Measurements from ENCODE around the gene SPOCK1.

Gene SPOCK1

GRCh38 chr5:137004279-137004678 lies 494.8 kb downstream of the SPOCK1 start:
- no peaks in the 10 kb centered on the region for H3K27me3 ChIP-seq (ENCODE audit: insufficient read depth, low read depth)
- no peaks in the 10 kb centered on the region for H3K4me1 ChIP-seq (ENCODE audit: low read depth, poor library complexity, severe bottlenecking)
- H4K20me1 ChIP-seq (ENCODE audit: insufficient read depth), result no peaks in the 10 kb centered on the region
- no peak overlapping the region for H3K4me2 ChIP-seq
- no peaks in the 10 kb centered on the region for H3K79me2 ChIP-seq (ENCODE audit: insufficient read depth, low read depth)
- no peak overlapping the region for H2AFZ ChIP-seq (ENCODE audit: low read depth)
- no peaks in the 10 kb centered on the region for H3K36me3 ChIP-seq (ENCODE audit: insufficient read depth)
- no peak overlapping the region for H3K9ac ChIP-seq
- no peak overlapping the region for H3K27ac ChIP-seq
- no peak overlapping the region for H3K4me3 ChIP-seq (IDR thresholded peaks at IDR 0.05; ENCODE audit: insufficient read depth, low read depth, low read length)
- TF ChIP-seq, protein P1, sequence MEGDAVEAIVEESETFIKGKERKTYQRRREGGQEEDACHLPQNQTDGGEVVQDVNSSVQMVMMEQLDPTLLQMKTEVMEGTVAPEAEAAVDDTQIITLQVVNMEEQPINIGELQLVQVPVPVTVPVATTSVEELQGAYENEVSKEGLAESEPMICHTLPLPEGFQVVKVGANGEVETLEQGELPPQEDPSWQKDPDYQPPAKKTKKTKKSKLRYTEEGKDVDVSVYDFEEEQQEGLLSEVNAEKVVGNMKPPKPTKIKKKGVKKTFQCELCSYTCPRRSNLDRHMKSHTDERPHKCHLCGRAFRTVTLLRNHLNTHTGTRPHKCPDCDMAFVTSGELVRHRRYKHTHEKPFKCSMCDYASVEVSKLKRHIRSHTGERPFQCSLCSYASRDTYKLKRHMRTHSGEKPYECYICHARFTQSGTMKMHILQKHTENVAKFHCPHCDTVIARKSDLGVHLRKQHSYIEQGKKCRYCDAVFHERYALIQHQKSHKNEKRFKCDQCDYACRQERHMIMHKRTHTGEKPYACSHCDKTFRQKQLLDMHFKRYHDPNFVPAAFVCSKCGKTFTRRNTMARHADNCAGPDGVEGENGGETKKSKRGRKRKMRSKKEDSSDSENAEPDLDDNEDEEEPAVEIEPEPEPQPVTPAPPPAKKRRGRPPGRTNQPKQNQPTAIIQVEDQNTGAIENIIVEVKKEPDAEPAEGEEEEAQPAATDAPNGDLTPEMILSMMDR (conservative IDR thresholded peaks at IDR 0.05; ENCODE audit: low read depth, low read length), result no peak

DNA sequence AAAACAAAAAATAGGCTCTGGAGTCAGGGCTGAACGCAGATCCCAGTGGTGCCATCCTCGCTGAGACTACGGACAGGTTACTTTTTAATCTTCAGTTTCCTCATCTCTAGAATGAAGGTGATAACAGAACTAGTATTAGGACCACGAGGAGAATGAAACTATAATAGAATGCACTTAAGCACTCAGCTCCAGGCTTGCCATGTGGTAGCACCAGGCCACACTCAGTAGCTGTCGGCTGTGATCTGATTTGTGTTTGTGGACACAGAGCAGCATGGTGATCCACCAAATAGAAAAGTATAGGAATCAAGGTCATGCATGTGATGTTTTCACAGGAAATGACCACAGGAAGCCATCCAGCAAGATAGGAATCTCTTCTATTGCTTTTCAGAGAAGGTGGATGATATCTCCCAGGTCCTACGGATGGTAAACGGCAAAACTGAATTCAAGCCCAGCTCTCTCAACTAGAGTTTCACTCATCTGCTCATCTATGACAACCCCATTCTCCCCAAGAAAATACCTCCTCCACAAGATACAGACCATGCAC lies 498.0 kb downstream of the SPOCK1 start:
- no peaks in the 10 kb centered on the region for H3K79me2 ChIP-seq (ENCODE audit: insufficient read depth, low read depth)
- TF ChIP-seq, protein P1 (conservative IDR thresholded peaks at IDR 0.05; ENCODE audit: low read depth, low read length), result no peak
- no peaks in the 10 kb centered on the region for H3K4me1 ChIP-seq (ENCODE audit: low read depth, poor library complexity, severe bottlenecking)

DNA sequence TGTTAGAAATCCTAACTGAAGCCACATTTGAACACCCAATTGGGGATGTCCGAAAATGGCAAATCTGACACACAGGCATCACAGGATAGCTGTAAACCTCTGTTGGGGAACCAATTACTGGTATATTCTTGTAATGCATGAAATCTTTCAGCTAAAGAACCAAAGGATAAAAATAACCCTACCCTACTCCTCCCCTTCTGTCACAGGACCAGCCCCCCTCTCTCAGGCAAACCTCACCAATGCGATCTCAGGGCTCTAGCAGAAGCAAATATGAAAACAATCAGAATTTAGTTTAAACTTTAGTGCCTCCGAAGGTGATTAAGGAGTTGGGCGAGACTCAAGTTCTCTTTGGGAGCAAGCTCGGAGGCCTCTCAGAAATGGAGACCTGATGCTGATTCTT lies 499.3 kb downstream of the SPOCK1 start:
- Histone ChIP-seq H3K36me3 (ENCODE audit: insufficient read depth) (no peaks in the 10 kb centered on the region), H4K20me1 (ENCODE audit: insufficient read depth) (no peaks in the 10 kb centered on the region), H3K4me2 (no peak overlapping the region), H3K79me2 (ENCODE audit: insufficient read depth, low read depth) (no peaks in the 10 kb centered on the region), H3K4me1 (ENCODE audit: low read depth, poor library complexity, severe bottlenecking) (no peaks in the 10 kb centered on the region), H3K4me3 (IDR thresholded peaks at IDR 0.05; ENCODE audit: insufficient read depth, low read depth, low read length) (no peak overlapping the region), H2AFZ (ENCODE audit: low read depth) (no peak overlapping the region), H3K27ac (no peak overlapping the region), H3K27me3 (ENCODE audit: insufficient read depth, low read depth) (no peaks in the 10 kb centered on the region), H3K9ac (no peak overlapping the region)
- TF ChIP-seq, protein P1 (conservative IDR thresholded peaks at IDR 0.05; ENCODE audit: low read depth, low read length), result no peak

More for the DNA sequence above, 498.0 kb downstream of the SPOCK1 start:
- Histone ChIP-seq H3K4me2 (no peak overlapping the region), H3K27me3 (ENCODE audit: insufficient read depth, low read depth) (no peaks in the 10 kb centered on the region), H3K27ac (no peak overlapping the region), H3K36me3 (ENCODE audit: insufficient read depth) (no peaks in the 10 kb centered on the region), H3K9ac (no peak overlapping the region), H2AFZ (ENCODE audit: low read depth) (no peak overlapping the region), H3K4me3 (IDR thresholded peaks at IDR 0.05; ENCODE audit: insufficient read depth, low read depth, low read length) (no peak overlapping the region), H4K20me1 (ENCODE audit: insufficient read depth) (no peaks in the 10 kb centered on the region)

- Histone ChIP-seq H3K4me1 (ENCODE audit: low read depth, poor library complexity, severe bottlenecking) (no peaks in the 10 kb centered on the region), H3K27ac (no peak overlapping the region), H3K79me2 (ENCODE audit: insufficient read depth, low read depth) (no peaks in the 10 kb centered on the region), H2AFZ (ENCODE audit: low read depth) (no peak overlapping the region), H3K4me2 (no peak overlapping the region), H3K4me3 (IDR thresholded peaks at IDR 0.05; ENCODE audit: insufficient read depth, low read depth, low read length) (no peak overlapping the region), H3K9ac (no peak overlapping the region), H3K27me3 (ENCODE audit: insufficient read depth, low read depth) (no peaks in the 10 kb centered on the region), H4K20me1 (ENCODE audit: insufficient read depth) (no peaks in the 10 kb centered on the region), H3K36me3 (ENCODE audit: insufficient read depth) (no peaks in the 10 kb centered on the region)
- TF ChIP-seq, protein P1 (conservative IDR thresholded peaks at IDR 0.05; ENCODE audit: low read depth, low read length), result no peak
Measured at GRCh38 chr5:136998854-136999357, 500.2 kb downstream of the SPOCK1 start.
